Measurements from ENCODE around the gene CTNNAL1. TPM values are rescaled to one million over a fixed set of nuclear protein-coding genes. Genes with fewer than 3 reads are reported as not detected.

The CTNNAL1 gene
- total and polyA plus RNA-seq, 2 of the 8 experiments (the other 6 are each of a cell fraction or from before 2014, with no cell fraction given): 23.2 to 66.1 TPM

DNA sequence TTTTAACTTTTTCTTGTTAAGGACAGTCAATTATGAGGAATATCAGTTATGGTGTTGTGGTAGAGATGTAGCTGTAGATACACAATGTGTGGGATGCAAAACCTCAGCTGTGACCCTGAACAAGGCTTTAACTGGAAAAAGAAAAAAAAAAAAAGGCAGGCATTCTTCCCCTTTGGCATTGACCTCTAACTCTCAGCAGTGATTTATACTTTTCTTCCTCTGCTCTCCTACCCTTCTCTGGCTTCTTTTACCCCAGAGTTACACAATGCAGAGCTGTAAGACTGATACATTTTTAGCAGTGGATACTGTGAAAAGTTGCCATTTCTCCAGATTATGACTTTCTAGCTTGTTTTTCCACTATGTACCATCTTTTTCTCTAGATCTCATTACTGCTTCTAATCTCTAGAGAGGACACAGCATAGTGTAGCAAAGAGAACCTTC is 2.0 kb downstream of the CTNNAL1 start:
- H3K4ac ChIP-seq (replicated peaks; ENCODE audit: insufficient read length, low read depth, low read length): no peak overlapping the region
- H3K23me2 ChIP-seq (ENCODE audit: low read depth, low read length): peaks cover 4% of the 10 kb centered on the region
- no peak overlapping the region for H2BK120ac ChIP-seq (replicated peaks; ENCODE audit: low read depth, low read length)
- no peak overlapping the region for H2BK15ac ChIP-seq (ENCODE audit: low read length)
- no peaks in the 10 kb centered on the region for H3K9me3 ChIP-seq (ENCODE audit: insufficient read depth in 2 of 2, low read depth in 1 of 2, low read length in 1 of 2)
- FAIRE-seq (no peak), DNase-seq (ENCODE audit: low read depth in 1 of 2, low spot score in 2 of 2) (no peak)
- no peak overlapping the region for H3K27ac ChIP-seq (ENCODE audit: low read depth, low read length)
- H2AK5ac ChIP-seq (ENCODE audit: low read depth, low read length): no peak overlapping the region
- no peak overlapping the region for H2BK5ac ChIP-seq (ENCODE audit: low read depth, low read length)
- H4K91ac ChIP-seq (replicated peaks; ENCODE audit: insufficient read length, low read length): no peak overlapping the region
- H3K14ac ChIP-seq (ENCODE audit: insufficient read length): no peak overlapping the region
- no peak overlapping the region for H3K56ac ChIP-seq (replicated peaks; ENCODE audit: insufficient read length, low read depth, low read length)
- POLR2A ChIA-PET (ENCODE audit: partially characterized antibody): interaction anchor here (0.6 kb wide), 1 partner anchor 40 kb away, joined by 3 read pairs; no protein-coding TSS in a partner anchor
- no peak overlapping the region for H3K23ac ChIP-seq (ENCODE audit: insufficient read length)
- peaks cover 0 to 5% (median 2%) of the 10 kb centered on the region in 4 experiments; a peak in 1 of 7 replicates for H3K27me3 ChIP-seq (replicated peaks in 1 of 4; ENCODE audit: control insufficient read depth in 3 of 4, extremely low read depth in 1 of 4, insufficient read depth in 3 of 4, low read length in 3 of 4)
- no peak overlapping the region for H2AFZ ChIP-seq (ENCODE audit: low read length)
- CTCF ChIA-PET (ENCODE audit: partially characterized antibody): interaction anchor here (1.2 to 1.6 kb wide), 2 partner anchors 12 to 57 kb away, joined by 3 to 4 read pairs; no protein-coding TSS in a partner anchor
- no peak overlapping the region for H4K5ac ChIP-seq (ENCODE audit: insufficient read length, low read depth, low read length)
- H3K4me1 ChIP-seq (replicated peaks in 1 of 4; ENCODE audit: control insufficient read depth in 3 of 4, insufficient read depth in 4 of 4, low read length in 3 of 4): peaks cover 0 to 6% (median 2%) of the 10 kb centered on the region in 4 experiments; a peak in 5 of 7 replicates
- no peak overlapping the region for H3K4me3 ChIP-seq (ENCODE audit: extremely low read depth in 1 of 4, insufficient read depth in 2 of 4, low read depth in 3 of 4, low read length in 4 of 4)
- H3K4me2 ChIP-seq (ENCODE audit: insufficient read depth in 1 of 2, low read depth in 2 of 2, low read length in 2 of 2): peak overlapping the region in 1 of 2 experiments; percentile 78; a peak in 1 of 4 replicates
- no peak overlapping the region for H2BK12ac ChIP-seq (ENCODE audit: low read depth, low read length)
- H3K9ac ChIP-seq (replicated peaks in 1 of 4; ENCODE audit: extremely low read depth in 1 of 4, low read depth in 3 of 4, low read length in 3 of 4): no peak overlapping the region
- H3K18ac ChIP-seq (ENCODE audit: extremely low read depth, low read length): no peak overlapping the region
- no peak overlapping the region for H2BK20ac ChIP-seq (ENCODE audit: low read length)
- peaks cover 0 to 47% of the 10 kb centered on the region in 2 experiments; a peak in 2 of 4 replicates for H3K79me2 ChIP-seq (ENCODE audit: control insufficient read depth in 1 of 2, insufficient read depth in 2 of 2, low read length in 2 of 2)
- TF ChIP-seq SP1 (IDR thresholded peaks at IDR 0.05; ENCODE audit: low read depth, low read length) (no peak), CREB1 (IDR thresholded peaks at IDR 0.05) (no peak), ASH2L (IDR thresholded peaks at IDR 0.05; ENCODE audit: low read length) (no peak), BACH1 (IDR thresholded peaks at IDR 0.05; ENCODE audit: low read length) (no peak), EZH2 (IDR thresholded peaks at IDR 0.05; ENCODE audit: low read depth, low read length, severe bottlenecking) (no peak), PHF8 (conservative IDR thresholded peaks at IDR 0.05; ENCODE audit: low read depth, low read length) (no peak)
- TF ChIP-seq, protein P1, sequence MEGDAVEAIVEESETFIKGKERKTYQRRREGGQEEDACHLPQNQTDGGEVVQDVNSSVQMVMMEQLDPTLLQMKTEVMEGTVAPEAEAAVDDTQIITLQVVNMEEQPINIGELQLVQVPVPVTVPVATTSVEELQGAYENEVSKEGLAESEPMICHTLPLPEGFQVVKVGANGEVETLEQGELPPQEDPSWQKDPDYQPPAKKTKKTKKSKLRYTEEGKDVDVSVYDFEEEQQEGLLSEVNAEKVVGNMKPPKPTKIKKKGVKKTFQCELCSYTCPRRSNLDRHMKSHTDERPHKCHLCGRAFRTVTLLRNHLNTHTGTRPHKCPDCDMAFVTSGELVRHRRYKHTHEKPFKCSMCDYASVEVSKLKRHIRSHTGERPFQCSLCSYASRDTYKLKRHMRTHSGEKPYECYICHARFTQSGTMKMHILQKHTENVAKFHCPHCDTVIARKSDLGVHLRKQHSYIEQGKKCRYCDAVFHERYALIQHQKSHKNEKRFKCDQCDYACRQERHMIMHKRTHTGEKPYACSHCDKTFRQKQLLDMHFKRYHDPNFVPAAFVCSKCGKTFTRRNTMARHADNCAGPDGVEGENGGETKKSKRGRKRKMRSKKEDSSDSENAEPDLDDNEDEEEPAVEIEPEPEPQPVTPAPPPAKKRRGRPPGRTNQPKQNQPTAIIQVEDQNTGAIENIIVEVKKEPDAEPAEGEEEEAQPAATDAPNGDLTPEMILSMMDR (IDR thresholded peaks at IDR 0.05; ENCODE audit: control extremely low read depth in 1 of 3, insufficient read depth in 1 of 3, low read depth in 1 of 3, low read length in 3 of 3): no peak
- H3K79me1 ChIP-seq (ENCODE audit: low read depth, low read length): no peaks in the 10 kb centered on the region
- H3K36me3 ChIP-seq (ENCODE audit: control insufficient read depth in 2 of 4, insufficient read depth in 4 of 4, low read length in 3 of 4): no peaks in the 10 kb centered on the region
- H4K8ac ChIP-seq (ENCODE audit: extremely low read depth, insufficient read depth, low read length): no peak overlapping the region
- H4K20me1 ChIP-seq (replicated peaks in 1 of 2; ENCODE audit: control insufficient read depth in 1 of 2, insufficient read depth in 2 of 2, low read length in 2 of 2): peaks cover 6 to 9% of the 10 kb centered on the region in 2 experiments
